Cardiac fibroblast (primary cell): ENCODE results near the gene RAP2B.
A peak's percentile ranks its signal among the peaks of the same experiment; 100 is the strongest.

Experiments
- DNase-seq, 2 donors: peaks; one replicate each; pipeline versions ENCODE4 v3.0.0 to v3.0.0-alpha.2; 2010; ENCODE audit warnings: low read depth in 2 of 2
- H3K4me3 ChIP-seq, 2 donors: replicated peaks in 1 of 2; 1 replicate in 1 of 2; 2 replicates in 1 of 2; pipeline ENCODE4 v1.5.1; 2011; ENCODE audit warnings: low read depth in 2 of 2, low read length in 2 of 2, mild to moderate bottlenecking in 2 of 2, moderate library complexity in 1 of 2
- TF ChIP-seq, protein P1 (sequence below): IDR thresholded peaks from one replicate; pipeline ENCODE4 v1.5.1; 2011; ENCODE audit warnings: low read depth, mild to moderate bottlenecking, low read length, inconsistent platforms

RAP2B gene

DNA sequence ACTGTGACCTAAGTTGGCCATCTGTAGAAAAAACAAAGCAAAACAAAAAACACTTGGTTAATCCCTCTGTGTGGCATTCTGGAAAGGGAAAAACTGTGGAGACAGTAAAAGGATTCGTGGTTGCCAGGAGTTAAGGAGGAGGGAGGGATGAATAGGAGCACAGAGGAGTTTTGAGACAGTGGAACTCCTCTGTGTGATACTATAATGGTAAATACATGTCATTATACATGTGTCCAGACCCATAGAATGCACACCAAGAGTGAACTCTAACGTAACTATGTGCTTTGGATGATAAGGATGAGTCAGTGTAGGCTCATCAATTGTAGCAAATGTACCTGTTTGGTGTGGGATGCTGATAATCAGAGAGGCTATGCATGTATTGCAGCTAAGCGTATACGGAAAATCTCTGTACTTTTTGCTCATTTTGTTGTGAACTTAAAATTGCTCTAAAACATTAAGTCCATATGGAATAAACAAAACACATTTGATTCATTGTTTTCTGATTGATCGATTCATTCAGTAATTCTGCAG lies 33.4 kb downstream of the RAP2B start:
- DNase-seq, result no peak
- TF ChIP-seq, protein P1, sequence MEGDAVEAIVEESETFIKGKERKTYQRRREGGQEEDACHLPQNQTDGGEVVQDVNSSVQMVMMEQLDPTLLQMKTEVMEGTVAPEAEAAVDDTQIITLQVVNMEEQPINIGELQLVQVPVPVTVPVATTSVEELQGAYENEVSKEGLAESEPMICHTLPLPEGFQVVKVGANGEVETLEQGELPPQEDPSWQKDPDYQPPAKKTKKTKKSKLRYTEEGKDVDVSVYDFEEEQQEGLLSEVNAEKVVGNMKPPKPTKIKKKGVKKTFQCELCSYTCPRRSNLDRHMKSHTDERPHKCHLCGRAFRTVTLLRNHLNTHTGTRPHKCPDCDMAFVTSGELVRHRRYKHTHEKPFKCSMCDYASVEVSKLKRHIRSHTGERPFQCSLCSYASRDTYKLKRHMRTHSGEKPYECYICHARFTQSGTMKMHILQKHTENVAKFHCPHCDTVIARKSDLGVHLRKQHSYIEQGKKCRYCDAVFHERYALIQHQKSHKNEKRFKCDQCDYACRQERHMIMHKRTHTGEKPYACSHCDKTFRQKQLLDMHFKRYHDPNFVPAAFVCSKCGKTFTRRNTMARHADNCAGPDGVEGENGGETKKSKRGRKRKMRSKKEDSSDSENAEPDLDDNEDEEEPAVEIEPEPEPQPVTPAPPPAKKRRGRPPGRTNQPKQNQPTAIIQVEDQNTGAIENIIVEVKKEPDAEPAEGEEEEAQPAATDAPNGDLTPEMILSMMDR, result no peak
- no peak overlapping the region for H3K4me3 ChIP-seq

DNA sequence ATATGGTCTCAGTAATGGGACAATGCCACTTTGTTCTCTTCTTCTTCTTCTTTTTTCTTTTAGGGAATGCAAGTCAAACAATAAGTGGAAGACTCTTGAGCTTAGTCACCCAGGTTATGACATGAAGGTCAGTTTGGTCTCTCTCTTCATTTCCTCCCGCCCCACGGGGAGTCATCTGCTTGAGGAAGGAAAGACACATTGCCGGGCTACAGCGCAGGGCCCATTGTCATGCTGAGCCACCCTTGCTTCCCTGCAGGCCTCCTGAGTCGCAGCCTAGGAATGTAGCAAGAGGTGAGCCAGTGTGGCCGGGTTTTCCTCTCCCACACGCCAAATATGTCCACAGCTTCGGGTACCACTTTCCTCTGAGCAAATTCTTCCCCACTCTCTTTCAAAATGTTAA lies 47.6 kb downstream of the RAP2B start:
- TF ChIP-seq, protein P1, result no peak
- H3K4me3 ChIP-seq, result no peak overlapping the region
- DNase-seq, result peak; percentile 39 to 81

DNA sequence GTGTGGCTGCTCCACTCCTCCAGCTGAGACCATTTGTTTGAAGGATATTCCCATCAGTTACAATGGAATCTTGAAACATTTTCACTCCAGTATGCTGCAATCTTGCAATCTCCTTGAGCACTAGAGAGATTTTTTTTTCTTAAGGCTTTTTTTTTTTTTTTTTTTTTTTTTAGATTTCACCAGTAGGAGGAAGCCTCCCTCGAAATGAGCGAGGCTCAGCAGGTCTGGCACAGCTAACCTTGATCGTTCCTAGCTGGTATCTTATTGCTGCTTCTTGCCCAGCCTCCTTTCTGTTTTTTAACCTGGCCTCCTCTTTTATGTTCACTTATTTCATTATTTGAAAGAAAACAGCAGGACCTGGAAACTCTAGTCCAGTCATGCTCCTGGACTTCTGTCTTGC lies 48.1 kb downstream of the RAP2B start:
- no peak overlapping the region for H3K4me3 ChIP-seq
- DNase-seq, result peak; percentile 36 to 52

DNA sequence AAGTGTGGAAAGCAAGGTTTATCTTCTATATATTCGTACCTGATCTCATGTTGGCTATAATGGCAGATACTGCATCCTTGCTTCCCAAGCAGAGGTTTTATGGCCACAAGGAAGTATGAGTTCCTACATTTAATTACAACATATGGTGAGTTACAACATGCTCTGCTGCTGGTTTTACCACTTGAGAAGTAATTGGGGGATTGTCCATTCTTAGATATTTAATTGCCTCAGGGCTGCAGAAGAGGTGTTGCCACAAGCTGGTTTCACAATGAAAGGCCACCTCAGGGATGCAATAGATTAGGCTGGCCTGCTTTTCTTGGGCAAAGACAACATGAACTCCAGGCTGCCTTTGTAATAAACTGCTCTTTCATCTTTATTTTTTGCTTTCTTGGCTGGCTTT lies 48.6 kb downstream of the RAP2B start:
- no peak for DNase-seq
- TF ChIP-seq, protein P1, result no peak
- H3K4me3 ChIP-seq, result no peak overlapping the region

More for the DNA sequence above, 48.1 kb downstream of the RAP2B start:
- TF ChIP-seq, protein P1, result peak; percentile 21

DNA sequence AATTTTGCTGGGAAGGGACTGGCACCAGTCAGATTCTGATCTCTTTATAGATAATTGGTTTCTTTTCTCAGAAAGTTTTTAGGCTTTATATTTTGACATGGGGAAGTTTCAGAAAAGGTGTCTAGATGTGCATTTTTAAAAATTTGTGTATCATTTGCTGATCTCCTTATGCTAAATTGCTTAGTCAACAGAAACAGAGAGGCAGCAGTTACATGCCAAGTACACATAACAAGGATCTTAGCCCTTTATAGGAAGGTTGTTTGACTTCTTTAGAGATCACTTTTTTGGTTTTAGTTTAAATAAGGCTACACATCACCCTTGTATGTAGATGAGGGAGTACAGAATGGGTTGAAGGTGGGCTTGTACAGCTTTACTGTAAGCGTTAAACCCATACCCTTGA lies 53.5 kb downstream of the RAP2B start:
- no peak overlapping the region for H3K4me3 ChIP-seq
- no peak for DNase-seq
- TF ChIP-seq, protein P1, result no peak

DNA sequence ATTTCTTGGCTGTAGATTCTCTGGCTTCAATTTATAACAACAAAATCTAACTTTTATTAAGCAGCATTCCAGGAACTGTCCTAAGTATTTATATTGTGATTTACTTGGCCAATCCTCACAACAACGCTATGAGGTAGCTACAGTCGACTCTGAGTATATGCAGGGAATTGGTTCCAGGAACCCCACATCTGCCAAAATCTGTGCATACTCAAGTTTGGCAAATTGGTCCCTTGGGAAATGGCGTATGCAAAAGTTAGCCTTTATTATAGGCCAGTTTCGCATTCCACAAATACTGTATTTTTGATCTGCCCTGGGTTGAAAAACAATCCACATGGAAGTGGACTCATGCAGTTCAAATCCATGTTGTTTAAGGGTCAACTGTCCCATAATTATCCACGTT lies 53.9 kb downstream of the RAP2B start:
- TF ChIP-seq, protein P1, result no peak
- peak; percentile 59 to 76 for DNase-seq
- H3K4me3 ChIP-seq, result no peak overlapping the region

DNA sequence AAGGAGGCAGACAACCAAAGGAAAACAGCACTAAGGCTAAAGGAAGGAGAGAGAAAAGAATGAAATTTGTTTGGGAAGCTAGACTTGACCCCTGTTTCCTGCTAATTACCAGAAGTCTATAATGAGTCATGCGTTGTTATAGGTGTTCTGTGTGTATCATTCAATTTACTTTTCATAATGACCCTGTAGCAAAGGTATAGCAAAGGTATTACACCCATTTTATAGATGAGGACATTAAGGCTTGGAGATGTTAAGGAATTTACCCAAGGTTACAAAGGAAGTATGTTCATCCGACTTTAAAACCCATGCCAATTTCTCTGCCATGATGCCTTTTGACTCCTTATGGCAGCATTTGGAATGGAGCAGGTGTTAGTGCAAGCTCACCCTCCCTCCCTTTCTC lies 54.9 kb downstream of the RAP2B start:
- TF ChIP-seq, protein P1, result no peak
- no peak for DNase-seq
- no peak overlapping the region for H3K4me3 ChIP-seq
